Motor neuron (in vitro differentiated cells): Measurements from ENCODE around the gene MED16. TPM values are rescaled to one million over a fixed set of nuclear protein-coding genes. Genes with fewer than 3 reads are reported as not detected.

ENCODE experiments used
- ATAC-seq, 8 experiments: fragments of 200-7000 bp; cut with Tn5 transposase; replicated peaks in 6 of 8; 2 replicates each; pipeline ENCODE4 v1.8.0; 2021; ENCODE audit warnings: mild to moderate bottlenecking in 8 of 8, moderate library complexity in 8 of 8
- H3K27ac ChIP-seq, 2 donors: fragments of 250-450 bp; sonication (Bioruptor Pico); 2 replicates each; pipeline ENCODE4 v1.9.0; 2021; ENCODE audit warnings: antibody characterized with exemption in 2 of 2, mild to moderate bottlenecking in 2 of 2, moderate library complexity in 1 of 2
- H3K4me1 ChIP-seq, 2 donors: fragments of 250-450 bp; sonication (Bioruptor Pico); replicated peaks in 1 of 2; 2 replicates each; pipeline ENCODE4 v1.6.1; 2021; ENCODE audit warnings: antibody characterized with exemption in 2 of 2, mild to moderate bottlenecking in 2 of 2, moderate library complexity in 1 of 2
- H3K4me3 ChIP-seq, 5 donors: fragments of 250-450 bp; sonication (Bioruptor Pico); 2 replicates each; pipeline ENCODE4 v1.9.0; 2021; ENCODE audit warnings: antibody characterized with exemption in 5 of 5, mild to moderate bottlenecking in 5 of 5, moderate library complexity in 4 of 5
- WGBS, 10 experiments: fragments of 450-650 bp; shearing (Covaris generic); methylation state at CpG; one replicate each; pipeline ENCODE4 v1.0.0; 2022; 5-methylcytosine and 5-hydroxymethylcytosine counted together
- in situ Hi-C, 9 experiments: fragments of 400-800 bp; cut with MboI; loops; one replicate each; pipeline ENCODE4 v1.15.0; 2021; ENCODE audit warnings: low sequenced_read_pairs in 9 of 9, low pct_unique_long_range_greater_than_20kb in 2 of 9; ENCODE audit not compliant: unreplicated experiment in 9 of 9
- total RNA-seq, 8 experiments: library from RNA; unstranded; fragments of 300-600 nt; gene quantifications; 2 replicates each; pipeline versions ENCODE4 v1.2.3 to v1.2.4, GENCODE V29; 2022

Gene MED16
- total RNA-seq, 8 experiments from 2014 or later, result 15.0 to 44.1 (median 26.1) TPM

DNA sequence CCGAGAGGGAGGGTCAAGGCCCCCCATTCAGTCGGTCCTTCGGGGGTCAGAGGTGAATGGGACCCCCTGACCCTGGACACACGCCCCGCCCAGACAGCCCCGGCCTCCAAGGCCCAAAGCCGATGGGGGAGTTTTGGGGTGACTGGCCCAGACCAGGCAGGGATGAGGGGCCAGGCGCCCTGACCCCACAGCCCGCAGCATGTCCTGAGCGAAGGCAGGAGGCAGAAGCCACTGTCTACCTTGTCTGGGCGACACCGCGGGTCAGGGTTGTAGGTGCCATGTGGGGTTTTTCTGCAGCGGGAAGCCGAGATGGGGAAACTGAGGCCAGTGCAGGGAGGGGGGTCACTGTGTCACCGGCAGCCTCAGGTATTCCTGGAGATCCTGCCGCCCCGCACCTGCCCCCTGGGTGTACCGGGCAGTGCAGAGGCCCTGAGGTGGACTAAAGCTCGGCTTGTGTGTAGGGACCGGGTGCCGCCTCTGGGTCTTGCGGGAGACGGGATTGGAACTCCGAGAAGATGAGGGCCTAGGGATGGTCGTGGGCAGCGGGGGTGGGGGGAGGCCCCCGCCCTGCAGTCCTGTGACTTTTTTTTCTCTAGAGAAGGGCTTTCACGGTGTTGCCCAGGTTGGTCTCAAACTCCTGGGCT, 41.3 kb upstream of the MED16 start:
- 46 to 100% (median 95%) methylated on average over 1 to 3 of the region's 29 CpGs; no CpG with 5 or more reads in 6 of the 10 experiments for WGBS, 10 experiments
- ATAC-seq, result peak in 2 of 8 experiments; percentile 4 to 15
- in situ Hi-C loops, result no loop called here
- Histone ChIP-seq H3K27ac (no peak overlapping the region), H3K4me3 (no peak overlapping the region), H3K4me1 (peaks cover 0 to 2% of the 10 kb centered on the region in 2 donors)

DNA sequence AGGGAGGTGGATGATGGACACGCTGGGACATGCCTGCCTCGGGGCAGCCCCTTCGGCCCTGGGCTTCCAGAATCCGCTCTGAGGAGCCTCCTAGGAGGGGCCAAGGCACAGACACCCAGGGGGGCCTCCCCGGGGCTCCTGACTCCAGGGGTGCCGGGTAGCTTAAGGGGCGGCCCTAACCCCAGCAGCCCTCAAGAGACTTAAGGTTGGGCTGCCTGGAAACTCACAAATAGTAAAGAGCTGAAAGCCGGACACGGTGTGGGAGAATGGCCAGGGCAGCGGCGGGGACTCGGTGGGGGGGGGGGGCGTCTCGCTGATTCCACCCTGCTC, 40.5 kb upstream of the MED16 start:
- in situ Hi-C loops, result no loop called here
- ATAC-seq, result peak in 1 of 8 experiments; percentile 8
- WGBS, 10 experiments, result no CpG with 5 or more reads among the region's 14 CpGs
- Histone ChIP-seq H3K27ac (peak overlapping the region in 1 of 2 donors; percentile 18), H3K4me3 (no peak overlapping the region), H3K4me1 (peaks cover 0 to 2% of the 10 kb centered on the region in 2 donors)

DNA sequence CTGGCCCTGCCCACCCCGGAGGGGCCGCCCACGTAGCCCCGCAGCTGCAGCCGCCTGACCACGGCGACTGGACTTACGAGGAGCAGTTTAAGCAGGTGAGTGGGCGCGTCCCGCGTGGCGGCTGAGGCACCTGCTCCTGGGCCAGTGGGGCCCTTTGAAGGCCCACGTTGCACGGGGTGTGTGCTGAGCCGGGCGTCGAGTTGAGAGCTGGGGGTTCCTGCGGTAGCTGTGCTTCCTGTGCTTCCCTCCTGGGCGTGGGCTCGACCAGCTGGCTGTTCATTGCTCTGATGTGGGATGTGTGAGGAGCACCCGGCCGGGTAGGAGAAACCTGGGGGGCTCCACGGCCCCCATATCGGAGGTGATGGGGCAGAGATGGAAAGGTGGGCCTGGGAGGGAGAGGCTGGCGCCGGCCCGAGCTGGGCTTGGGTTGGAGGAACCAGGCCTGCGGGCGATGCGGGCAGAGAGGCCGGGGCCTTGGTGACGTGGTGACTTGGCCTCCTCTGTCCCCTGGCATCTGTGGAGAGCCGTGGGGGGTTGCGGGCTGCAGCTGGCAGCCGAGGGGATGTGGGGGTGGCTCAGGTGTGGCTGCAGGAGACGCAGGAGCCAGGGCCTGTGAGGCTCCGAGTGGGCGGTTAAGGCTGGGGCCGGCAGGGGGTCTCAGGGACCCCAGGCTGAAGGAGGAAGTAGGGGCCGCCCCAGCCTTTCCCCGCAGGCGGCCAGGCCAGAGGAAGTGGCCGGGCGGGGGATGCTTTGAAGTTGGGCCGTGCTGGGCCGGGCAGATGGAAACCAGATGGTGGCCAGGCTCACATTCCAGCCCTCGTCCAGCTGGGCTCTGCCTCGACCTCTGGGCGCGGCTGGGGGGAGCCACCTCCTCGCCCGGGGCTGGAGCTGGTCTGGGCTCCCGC, 39.9 kb upstream of the MED16 start:
- H3K4me3 ChIP-seq, result no peak overlapping the region
- 4 to 77% methylated on average over 5 to 6 of the region's 54 CpGs; no CpG with 5 or more reads in 8 of the 10 experiments for WGBS, 10 experiments

DNA sequence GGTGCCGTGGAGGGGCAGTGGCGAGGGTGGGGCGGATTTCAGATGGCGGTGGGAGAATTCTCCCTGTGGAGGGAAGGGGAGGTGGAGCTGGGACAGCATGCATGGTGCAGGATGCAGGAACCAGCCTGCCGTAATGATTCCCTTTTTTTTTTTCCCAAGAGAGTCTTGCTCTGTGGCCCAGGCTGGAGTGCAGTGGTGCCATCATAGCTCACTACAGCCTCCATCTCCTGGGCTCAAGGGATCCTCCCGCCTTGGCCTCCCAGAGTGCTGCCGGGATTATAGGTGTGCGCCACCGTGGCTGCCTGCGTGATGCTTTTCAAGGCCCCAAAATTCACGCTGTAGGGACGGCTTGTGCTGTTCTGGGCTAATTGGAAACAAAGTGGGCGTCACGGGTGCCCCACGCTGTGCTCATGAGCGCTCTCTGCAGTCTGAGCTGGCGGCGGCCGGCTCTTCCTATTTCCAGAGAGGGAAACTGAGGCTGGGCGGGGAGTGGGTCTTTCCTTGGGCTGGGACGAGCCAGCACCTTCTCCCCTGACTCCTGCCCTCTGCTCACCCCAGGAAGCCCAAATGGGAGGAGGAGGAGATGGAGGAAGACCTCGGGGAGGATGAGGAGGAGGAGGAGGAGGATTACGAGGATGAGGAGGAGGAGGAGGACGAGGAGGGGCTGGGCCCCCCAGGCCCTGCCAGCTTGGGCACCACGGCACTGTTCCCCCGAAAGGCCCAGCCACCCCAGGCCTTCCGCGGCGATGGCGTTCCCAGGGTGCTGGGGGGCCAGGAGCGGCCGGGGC, 39.1 kb upstream of the MED16 start:
- 90 to 94% (median 90%) methylated on average over 2 to 10 of the region's 32 CpGs; no CpG with 5 or more reads in 6 of the 10 experiments for WGBS, 10 experiments
- peak in 1 of 8 experiments; percentile 2 for ATAC-seq
- H3K27ac ChIP-seq, result peak overlapping the region in 1 of 2 donors; percentile 18
- in situ Hi-C loops, result no loop called here
- H3K4me1 ChIP-seq, result peaks cover 6 to 7% of the 10 kb centered on the region in 2 donors
- no peak overlapping the region for H3K4me3 ChIP-seq

More for the DNA sequence above, 39.9 kb upstream of the MED16 start:
- in situ Hi-C loops, result no loop called here
- H3K27ac ChIP-seq, result peak overlapping the region in 1 of 2 donors; percentile 18
- ATAC-seq, result peak; percentile 20 to 95 (median 50)
- peaks cover 0 to 3% of the 10 kb centered on the region in 2 donors for H3K4me1 ChIP-seq

DNA sequence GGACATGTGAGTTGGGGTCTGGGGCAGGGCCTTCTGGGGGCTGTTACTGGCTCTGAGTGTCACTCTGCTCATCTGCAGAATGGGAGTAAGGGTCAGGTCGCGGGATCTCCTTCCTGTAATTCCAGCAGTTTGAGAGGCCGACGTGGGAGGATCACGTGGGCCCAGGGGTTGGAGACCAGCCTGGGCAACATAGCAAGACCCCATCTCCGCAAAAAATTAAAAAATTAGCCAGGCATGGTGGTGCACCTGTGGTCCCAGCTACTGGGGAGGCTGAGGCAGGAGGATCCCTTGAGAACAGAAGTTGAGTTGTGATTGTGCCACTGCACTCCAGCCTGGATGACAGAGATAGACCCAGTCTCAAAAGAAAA, 36.9 kb upstream of the MED16 start:
- Histone ChIP-seq H3K4me3 (no peak overlapping the region), H3K27ac (no peak overlapping the region), H3K4me1 (peaks cover 6 to 7% of the 10 kb centered on the region in 2 donors)
- no peak for ATAC-seq
- in situ Hi-C loops, result loop anchor here in 5 of 9 experiments (10.0 kb wide), 1 partner anchor 55 kb away; the partner anchor contains the start of gene WDR18 (in 5 of the 5)
- WGBS, 10 experiments, result 80 to 100% (median 95%) methylated on average over 1 to 3 of the region's 6 CpGs; no CpG with 5 or more reads in 6 of the 10 experiments

DNA sequence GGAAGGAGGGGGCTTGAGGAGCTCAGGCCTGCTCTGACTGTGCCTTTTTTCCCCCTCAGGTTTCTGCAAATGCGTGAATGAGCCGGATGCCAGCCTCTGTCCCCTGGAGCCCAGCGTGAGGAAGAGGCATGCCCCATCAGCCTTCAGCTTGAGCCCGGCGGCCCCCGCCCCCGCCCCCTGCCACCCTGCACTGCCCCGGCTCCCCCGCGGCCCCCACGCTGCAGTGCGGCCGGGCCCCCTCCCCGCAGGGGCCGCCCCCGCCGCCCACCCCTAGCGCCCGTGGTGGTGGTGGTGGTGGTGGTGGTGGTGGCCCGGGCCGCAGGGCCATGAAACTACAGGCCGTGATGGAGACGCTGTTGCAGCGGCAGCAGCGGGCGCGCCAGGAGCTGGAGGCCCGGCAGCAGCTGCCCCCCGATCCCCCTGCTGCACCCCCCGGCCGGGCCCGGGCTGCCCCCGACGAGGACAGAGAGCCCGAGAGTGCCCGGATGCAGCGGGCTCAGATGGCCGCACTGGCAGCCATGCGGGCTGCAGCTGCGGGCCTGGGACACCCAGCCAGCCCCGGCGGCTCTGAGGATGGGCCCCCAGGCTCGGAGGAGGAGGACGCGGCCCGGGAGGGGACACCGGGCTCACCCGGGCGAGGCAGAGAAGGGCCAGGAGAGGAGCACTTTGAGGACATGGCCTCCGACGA, 36.4 kb upstream of the MED16 start:
- in situ Hi-C loops, result loop anchor here in 5 of 9 experiments (10.0 kb wide), 1 partner anchor 55 kb away; the partner anchor contains the start of gene WDR18 (in 5 of the 5)
- ATAC-seq, result no peak
- H3K27ac ChIP-seq, result no peak overlapping the region
- H3K4me3 ChIP-seq, result no peak overlapping the region
- H3K4me1 ChIP-seq, result peaks cover 6 to 7% of the 10 kb centered on the region in 2 donors
- 93% methylated on average over 3 of the region's 51 CpGs; no CpG with 5 or more reads in 9 of the 10 experiments for WGBS, 10 experiments

DNA sequence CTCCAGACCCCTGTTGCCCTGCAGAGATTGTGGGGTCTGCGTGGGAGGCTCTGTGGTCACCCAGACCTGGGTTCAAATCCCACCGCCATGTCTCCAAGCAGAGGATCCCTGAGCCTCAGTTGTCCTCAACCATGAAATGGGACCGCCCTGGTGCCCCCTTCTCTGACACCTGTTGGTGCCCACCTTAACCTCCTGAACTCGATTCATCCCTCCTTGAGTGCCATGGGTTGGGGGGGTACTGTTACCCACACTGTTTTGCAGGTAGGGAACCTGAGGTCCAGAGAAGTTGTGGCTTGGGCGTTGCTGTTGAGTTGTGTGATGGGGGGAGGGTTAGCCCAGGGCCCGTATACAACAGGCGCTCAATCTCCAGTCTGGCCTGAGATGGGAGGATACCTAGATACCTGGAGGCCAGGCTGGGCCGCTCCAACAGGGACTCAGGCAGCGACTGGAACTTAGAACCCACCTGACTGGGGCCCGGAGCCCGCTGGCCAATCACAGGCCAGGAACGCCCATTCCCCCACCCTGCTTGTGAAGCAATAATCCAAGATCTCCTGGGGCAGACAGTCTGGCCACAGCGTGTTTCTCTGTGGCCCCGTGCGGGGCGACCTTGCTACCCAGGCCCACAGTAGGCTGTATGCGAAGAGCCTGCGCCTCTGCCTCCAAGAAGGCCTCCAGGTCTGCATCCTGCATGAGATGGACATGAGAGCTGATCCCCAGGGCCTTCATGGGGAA, 35.6 kb upstream of the MED16 start:
- WGBS, 10 experiments, result 90 to 100% (median 93%) methylated on average over 2 to 6 of the region's 18 CpGs; no CpG with 5 or more reads in 4 of the 10 experiments
- in situ Hi-C loops, result loop anchor here in 5 of 9 experiments (10.0 kb wide), 1 partner anchor 56 kb away; the partner anchor contains the start of gene WDR18 (in 5 of the 5)
- H3K4me1 ChIP-seq, result peaks cover 6 to 7% of the 10 kb centered on the region in 2 donors
- no peak for ATAC-seq
- H3K4me3 ChIP-seq, result no peak overlapping the region
- no peak overlapping the region for H3K27ac ChIP-seq

DNA sequence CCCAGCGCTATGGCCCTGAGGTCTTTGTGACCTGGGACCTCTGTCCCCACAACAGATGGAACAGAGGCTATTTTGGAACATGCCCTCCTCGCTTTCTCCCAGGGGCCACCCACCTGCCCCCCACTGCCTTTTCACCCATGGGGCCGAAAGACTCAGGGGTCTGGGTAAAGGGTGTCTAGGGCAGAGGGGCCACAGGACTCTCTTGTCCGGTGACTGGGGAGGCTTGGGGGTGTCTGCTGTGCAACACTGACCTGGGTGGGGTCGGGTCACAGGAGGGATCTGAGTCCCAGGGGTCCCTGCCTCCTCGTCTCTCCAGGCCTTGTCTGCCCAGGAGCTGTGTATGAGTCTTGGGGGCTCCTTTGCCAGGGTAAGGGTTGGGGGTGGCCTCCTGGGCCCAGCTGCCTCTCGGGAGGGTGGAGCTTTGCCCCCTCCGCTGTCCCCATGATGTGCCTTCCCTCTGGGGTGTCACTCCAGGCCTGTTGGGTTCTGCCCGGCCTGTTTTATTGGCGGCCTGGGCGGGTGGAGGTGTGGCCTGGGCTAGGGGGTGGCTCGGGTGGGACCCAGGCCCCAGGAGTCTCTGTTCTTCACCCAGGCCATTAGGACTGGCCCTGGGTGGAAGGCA, 34.9 kb upstream of the MED16 start:
- in situ Hi-C loops, result loop anchor here in 5 of 9 experiments (10.0 kb wide), 1 partner anchor 57 kb away; the partner anchor contains the start of gene WDR18 (in 5 of the 5)
- H3K27ac ChIP-seq, result peak overlapping the region; percentile 90 to 97
- WGBS, 10 experiments, result 40% methylated on average over 1 of the region's 12 CpGs; no CpG with 5 or more reads in 9 of the 10 experiments

DNA sequence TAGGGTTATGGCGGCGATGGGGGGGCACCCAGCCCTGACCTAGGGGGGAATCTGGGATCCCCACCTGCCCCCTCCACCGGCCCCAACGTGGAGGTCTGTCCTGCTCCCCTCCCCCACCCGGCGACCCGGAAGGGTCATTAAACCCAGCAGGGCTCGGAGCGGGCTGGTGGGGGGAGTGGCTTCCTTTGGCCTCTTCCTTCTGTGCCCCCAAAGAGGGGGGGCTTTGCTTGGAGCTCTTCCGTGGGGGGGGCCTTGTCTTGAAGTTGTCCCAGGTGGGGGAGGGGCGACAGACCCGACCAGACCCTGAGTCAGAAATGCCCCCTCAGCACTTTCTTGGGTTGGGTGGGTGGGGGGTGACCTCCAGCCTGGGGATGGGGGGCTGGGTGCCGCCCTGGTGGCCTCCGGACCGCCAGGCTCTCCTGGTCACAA, 34.4 kb upstream of the MED16 start:
- H3K27ac ChIP-seq, result peak overlapping the region; percentile 90 to 97
- peak overlapping the region; percentile 89 to 98 (median 91) for H3K4me3 ChIP-seq
- in situ Hi-C loops, result loop anchor here in 5 of 9 experiments (10.0 kb wide), 1 partner anchor 57 kb away; the partner anchor contains the start of gene WDR18 (in 5 of the 5)
- peaks cover 5 to 6% of the 10 kb centered on the region in 2 donors for H3K4me1 ChIP-seq
- ATAC-seq, result no peak
- WGBS, 10 experiments, result no CpG with 5 or more reads among the region's 15 CpGs

More for the DNA sequence above, 34.9 kb upstream of the MED16 start:
- H3K4me1 ChIP-seq, result peaks cover 6 to 7% of the 10 kb centered on the region in 2 donors
- peak overlapping the region; percentile 89 to 98 (median 91) for H3K4me3 ChIP-seq
- no peak for ATAC-seq

DNA sequence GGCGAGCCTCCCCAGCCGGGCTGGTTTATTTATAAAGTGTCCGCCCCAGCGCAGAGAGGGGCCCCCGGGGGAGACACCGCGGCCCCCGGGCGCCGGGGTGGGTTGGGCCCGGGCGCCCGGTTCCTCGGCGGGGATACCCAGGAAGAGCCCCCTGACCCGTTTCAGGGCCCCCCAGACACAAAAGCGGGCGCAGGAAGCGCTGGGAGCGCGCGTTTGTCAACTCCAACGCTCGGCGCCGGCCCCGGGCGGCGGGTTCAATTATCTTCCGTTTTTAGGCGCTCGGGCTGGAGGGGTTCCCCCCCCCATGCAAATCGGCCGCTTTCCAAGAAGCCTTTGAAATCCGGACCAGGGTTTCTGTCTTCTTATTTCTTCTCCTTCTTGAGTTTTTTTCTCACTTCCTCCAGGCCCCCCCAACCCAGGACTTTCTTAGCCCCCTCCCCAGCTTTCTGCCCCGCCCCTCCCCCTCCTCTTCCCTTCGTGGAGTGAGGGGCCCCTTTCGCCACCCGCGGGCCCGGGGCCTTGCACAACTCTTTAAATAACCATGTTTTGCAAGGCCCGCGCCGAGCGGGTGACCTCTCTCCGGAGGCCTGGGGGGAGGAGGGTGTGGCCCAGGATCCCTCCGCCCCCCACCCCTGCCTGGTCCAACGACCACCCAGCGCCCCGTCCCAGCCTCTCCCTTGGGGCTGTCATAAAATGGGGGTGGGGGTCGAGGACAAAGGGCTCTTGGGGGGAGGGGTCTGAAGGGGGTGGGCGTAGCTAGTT, 33.8 kb upstream of the MED16 start:
- 0% methylated on average over 2 to 13 of the region's 52 CpGs; no CpG with 5 or more reads in 7 of the 10 experiments for WGBS, 10 experiments
- Histone ChIP-seq H3K4me1 (peaks cover 5 to 6% of the 10 kb centered on the region in 2 donors), H3K4me3 (peak overlapping the region; percentile 89 to 98 (median 91)), H3K27ac (peak overlapping the region; percentile 90 to 97)
- ATAC-seq, result peak in 2 of 8 experiments; percentile 3 to 5
- in situ Hi-C loops, result loop anchor here in 5 of 9 experiments (10.0 kb wide), 1 partner anchor 58 kb away; the partner anchor contains the start of gene WDR18 (in 5 of the 5)
